ENCODE measurements around the gene EHBP1L1. TPM values are rescaled to one million over a fixed set of nuclear protein-coding genes. Genes with fewer than 3 reads are reported as not detected.

EHBP1L1 gene
- polyA plus RNA-seq, 3 donors: 29.6 to 507 (median 42.6) TPM

DNA sequence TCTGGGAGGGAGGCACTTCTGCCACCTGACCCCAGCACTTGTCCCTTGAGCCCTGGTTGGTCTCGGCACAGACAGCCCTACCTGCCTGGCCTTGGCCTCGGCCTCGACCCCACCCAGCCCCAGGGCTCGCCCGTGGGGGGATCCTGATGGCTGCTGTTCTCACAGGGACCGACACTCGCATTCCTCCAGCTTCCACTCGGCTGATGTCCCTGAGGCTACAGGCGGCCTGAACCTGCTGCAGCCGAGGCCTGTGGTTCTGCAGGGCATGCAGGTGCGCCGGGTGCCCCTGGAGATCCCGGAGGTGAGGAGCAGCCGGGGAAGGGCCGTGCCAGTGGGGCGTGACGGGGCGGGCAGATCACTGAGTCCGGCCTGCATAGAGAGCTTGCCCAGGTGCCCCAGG is 44.8 kb downstream of the EHBP1L1 start:
- H3K79me2 ChIP-seq (ENCODE audit: insufficient read depth, low read length): peaks cover 49% of the 10 kb centered on the region
- H3K9me3 ChIP-seq (replicated peaks in 1 of 2; ENCODE audit: control insufficient read depth in 1 of 2, insufficient read depth in 1 of 2, low read length in 2 of 2): no peaks in the 10 kb centered on the region
- peaks cover 54 to 94% of the 10 kb centered on the region in 2 donors for H3K36me3 Mint-ChIP-seq
- peak overlapping the region in 1 of 7 donors; percentile 12 for H3K27ac Mint-ChIP-seq
- no peaks in the 10 kb centered on the region for H3K27me3 Mint-ChIP-seq (ENCODE audit: low read depth in 3 of 3)
- no peak overlapping the region for H2AFZ ChIP-seq (ENCODE audit: insufficient read depth, low read depth, low read length, poor library complexity, severe bottlenecking)
- no peak for DNase-seq
- no peak overlapping the region for H3K4me3 ChIP-seq (replicated peaks in 1 of 3; ENCODE audit: low read depth in 2 of 3, low read length in 3 of 3)
- peaks cover 12 to 16% of the 10 kb centered on the region in 2 donors for H3K4me1 ChIP-seq (ENCODE audit: control insufficient read depth in 1 of 2, insufficient read depth in 2 of 2, low read length in 2 of 2)
- TF ChIP-seq, protein P1, sequence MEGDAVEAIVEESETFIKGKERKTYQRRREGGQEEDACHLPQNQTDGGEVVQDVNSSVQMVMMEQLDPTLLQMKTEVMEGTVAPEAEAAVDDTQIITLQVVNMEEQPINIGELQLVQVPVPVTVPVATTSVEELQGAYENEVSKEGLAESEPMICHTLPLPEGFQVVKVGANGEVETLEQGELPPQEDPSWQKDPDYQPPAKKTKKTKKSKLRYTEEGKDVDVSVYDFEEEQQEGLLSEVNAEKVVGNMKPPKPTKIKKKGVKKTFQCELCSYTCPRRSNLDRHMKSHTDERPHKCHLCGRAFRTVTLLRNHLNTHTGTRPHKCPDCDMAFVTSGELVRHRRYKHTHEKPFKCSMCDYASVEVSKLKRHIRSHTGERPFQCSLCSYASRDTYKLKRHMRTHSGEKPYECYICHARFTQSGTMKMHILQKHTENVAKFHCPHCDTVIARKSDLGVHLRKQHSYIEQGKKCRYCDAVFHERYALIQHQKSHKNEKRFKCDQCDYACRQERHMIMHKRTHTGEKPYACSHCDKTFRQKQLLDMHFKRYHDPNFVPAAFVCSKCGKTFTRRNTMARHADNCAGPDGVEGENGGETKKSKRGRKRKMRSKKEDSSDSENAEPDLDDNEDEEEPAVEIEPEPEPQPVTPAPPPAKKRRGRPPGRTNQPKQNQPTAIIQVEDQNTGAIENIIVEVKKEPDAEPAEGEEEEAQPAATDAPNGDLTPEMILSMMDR (IDR thresholded peaks at IDR 0.05): no peak
- no peak overlapping the region for H3K9ac ChIP-seq (ENCODE audit: insufficient read depth, low read length, poor library complexity, severe bottlenecking)
- no peaks in the 10 kb centered on the region for H3K9me3 Mint-ChIP-seq
- peaks cover 89% of the 10 kb centered on the region for H4K20me1 ChIP-seq (ENCODE audit: insufficient read depth, low read length)
- no peak overlapping the region for H3K4me2 ChIP-seq (replicated peaks; ENCODE audit: extremely low read depth, low read length, poor library complexity, severe bottlenecking)
- peaks cover 83 to 85% of the 10 kb centered on the region in 2 donors for H3K36me3 ChIP-seq (replicated peaks in 1 of 2; ENCODE audit: control insufficient read depth in 1 of 2, insufficient read depth in 2 of 2, low read length in 2 of 2)
- no peaks in the 10 kb centered on the region for H3K27me3 ChIP-seq (ENCODE audit: control insufficient read depth in 2 of 2, insufficient read depth in 2 of 2, low read length in 2 of 2)
- H3K27ac ChIP-seq (ENCODE audit: low read depth in 1 of 2, low read length in 2 of 2): no peak overlapping the region
- intact Hi-C loops (cut with micrococcal nuclease): loop anchor here (10.0 kb wide), 3 partner anchors 84 to 374 kb away; no protein-coding TSS in a partner anchor
- H3K4me3 Mint-ChIP-seq: no peak overlapping the region
- WGBS (ENCODE audit: insufficient coverage): 98% methylated on average over 19 of the region's 19 CpGs
- peaks cover 13% of the 10 kb centered on the region for H3K4me1 Mint-ChIP-seq

DNA sequence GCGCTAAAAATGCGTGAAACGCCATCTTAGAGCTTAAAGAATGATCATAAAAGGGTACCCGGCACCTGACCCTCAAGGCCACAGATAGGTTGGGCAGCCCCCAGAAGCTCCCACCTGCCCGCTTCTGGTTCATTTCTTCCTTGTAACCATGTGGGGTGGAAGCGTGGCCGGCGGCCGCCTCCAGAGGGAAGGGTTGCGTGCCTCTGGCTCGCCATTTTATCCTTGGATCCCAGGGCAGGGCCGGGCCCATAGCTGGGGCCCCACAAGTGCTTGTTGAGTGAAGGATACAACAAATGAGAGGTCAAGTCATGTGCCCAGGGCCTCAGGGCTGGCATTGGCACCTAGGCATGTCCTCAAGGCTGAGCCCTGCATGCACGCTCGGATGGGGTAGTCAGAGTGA is 45.6 kb downstream of the EHBP1L1 start:
- no peak for DNase-seq
- 96% methylated on average over 12 of the region's 14 CpGs for WGBS (ENCODE audit: insufficient coverage)
- H3K27me3 Mint-ChIP-seq (ENCODE audit: low read depth in 3 of 3): no peaks in the 10 kb centered on the region

More for the DNA sequence above, 45.6 kb downstream of the EHBP1L1 start:
- Histone ChIP-seq H3K4me1 (ENCODE audit: control insufficient read depth in 1 of 2, insufficient read depth in 2 of 2, low read length in 2 of 2) (peaks cover 11 to 16% of the 10 kb centered on the region in 2 donors), H3K27me3 (ENCODE audit: control insufficient read depth in 2 of 2, insufficient read depth in 2 of 2, low read length in 2 of 2) (no peaks in the 10 kb centered on the region), H3K27ac (ENCODE audit: low read depth in 1 of 2, low read length in 2 of 2) (no peak overlapping the region), H3K9ac (ENCODE audit: insufficient read depth, low read length, poor library complexity, severe bottlenecking) (no peak overlapping the region), H3K36me3 (replicated peaks in 1 of 2; ENCODE audit: control insufficient read depth in 1 of 2, insufficient read depth in 2 of 2, low read length in 2 of 2) (peaks cover 89 to 91% of the 10 kb centered on the region in 2 donors), H3K9me3 (replicated peaks in 1 of 2; ENCODE audit: control insufficient read depth in 1 of 2, insufficient read depth in 1 of 2, low read length in 2 of 2) (no peaks in the 10 kb centered on the region), H3K4me3 (replicated peaks in 1 of 3; ENCODE audit: low read depth in 2 of 3, low read length in 3 of 3) (no peak overlapping the region), H2AFZ (ENCODE audit: insufficient read depth, low read depth, low read length, poor library complexity, severe bottlenecking) (no peak overlapping the region), H3K79me2 (ENCODE audit: insufficient read depth, low read length) (peaks cover 43% of the 10 kb centered on the region), H4K20me1 (ENCODE audit: insufficient read depth, low read length) (peaks cover 85% of the 10 kb centered on the region), H3K4me2 (replicated peaks; ENCODE audit: extremely low read depth, low read length, poor library complexity, severe bottlenecking) (no peak overlapping the region)
- intact Hi-C loops (cut with micrococcal nuclease): loop anchor here (10.0 kb wide), 3 partner anchors 83 to 373 kb away; no protein-coding TSS in a partner anchor
- peaks cover 59 to 96% of the 10 kb centered on the region in 2 donors for H3K36me3 Mint-ChIP-seq
- no peak overlapping the region for H3K4me3 Mint-ChIP-seq
- no peaks in the 10 kb centered on the region for H3K9me3 Mint-ChIP-seq
- H3K4me1 Mint-ChIP-seq: peaks cover 16% of the 10 kb centered on the region
- TF ChIP-seq, protein P1 (IDR thresholded peaks at IDR 0.05): no peak
- no peak overlapping the region for H3K27ac Mint-ChIP-seq
